OCI-LY1 (cell line): Measurements from ENCODE around the gene TEDC1.
"Not testable (repeated sequence)": the region's sequence is repeated elsewhere in the genome, so short reads cannot be mapped to it uniquely, and the experiment has no call there.

Source experiments
- H2AFZ ChIP-seq: fragments of 200-600 bp; sonication (generic), shearing (Covaris generic); 2 replicates; pipeline ENCODE4 v1.6.0; 2014; ENCODE audit warnings: antibody characterized with exemption, mild to moderate bottlenecking, low read length
- H3F3A ChIP-seq: fragments of 200-600 bp; sonication (generic), shearing (Covaris generic); 2 replicates; pipeline ENCODE4 v1.6.0; 2014; ENCODE audit warnings: mild to moderate bottlenecking, antibody characterized with exemption, low read length, moderate library complexity; ENCODE audit not compliant: insufficient read depth
- H3K27ac ChIP-seq: fragments of 200-600 bp; sonication (generic); 2 replicates; pipeline ENCODE4 v1.5.1; 2014; ENCODE audit warnings: low read length, mixed run types, mild to moderate bottlenecking, low read depth; ENCODE audit not compliant: poor library complexity, severe bottlenecking
- H3K27me3 ChIP-seq: fragments of 200-600 bp; sonication (generic); 2 replicates; pipeline ENCODE4 v1.6.0; 2014; ENCODE audit warnings: antibody characterized with exemption, mild to moderate bottlenecking, low read length, moderate library complexity; ENCODE audit not compliant: insufficient read depth
- H3K36me3 ChIP-seq: fragments of 200-600 bp; sonication (generic); 2 replicates; pipeline ENCODE4 v1.6.1; 2014; ENCODE audit warnings: mild to moderate bottlenecking, antibody characterized with exemption, low read length, moderate library complexity, mixed read lengths; ENCODE audit not compliant: insufficient read depth
- H3K4me1 ChIP-seq: fragments of 200-600 bp; sonication (generic); 2 replicates; pipeline ENCODE4 v1.5.1; 2014; ENCODE audit warnings: mild to moderate bottlenecking, low read length, moderate library complexity; ENCODE audit not compliant: insufficient read depth, severe bottlenecking
- H3K4me2 ChIP-seq: fragments of 200-600 bp; sonication (generic), shearing (Covaris generic); 2 replicates; pipeline ENCODE4 v1.6.1; 2014; ENCODE audit warnings: low read length
- H3K4me3 ChIP-seq: fragments of 200-600 bp; sonication (generic); 2 replicates; pipeline ENCODE4 v1.5.1; 2014; ENCODE audit warnings: low read length, low read depth, mild to moderate bottlenecking, mixed read lengths; ENCODE audit not compliant: poor library complexity, severe bottlenecking
- H3K79me2 ChIP-seq: fragments of 200-600 bp; shearing (Covaris generic); 2 replicates; pipeline ENCODE4 v1.6.1; 2016; ENCODE audit warnings: mixed run types, low read length, mixed read lengths; ENCODE audit not compliant: insufficient read depth
- H3K9ac ChIP-seq: fragments of 200-600 bp; sonication (generic), shearing (Covaris generic); 2 replicates; pipeline ENCODE4 v1.6.1; 2014; ENCODE audit warnings: mild to moderate bottlenecking, low read length, mixed read lengths
- H3K9me2 ChIP-seq: fragments of 200-600 bp; sonication (generic), shearing (Covaris generic); 2 replicates; pipeline ENCODE4 v1.6.1; 2014; ENCODE audit warnings: low read depth, mild to moderate bottlenecking, low read length, mixed read lengths
- H3K9me3 ChIP-seq: fragments of 200-600 bp; shearing (Covaris generic); 2 replicates; pipeline ENCODE4 v1.6.1; 2014; ENCODE audit warnings: low read length, mixed read lengths
- H4K20me1 ChIP-seq: fragments of 200-600 bp; sonication (generic), shearing (Covaris generic); 2 replicates; pipeline ENCODE4 v1.6.0; 2016; ENCODE audit warnings: mild to moderate bottlenecking, low read length; ENCODE audit not compliant: insufficient read depth
- CTCF ChIP-seq: fragments of 200-600 bp; sonication (generic), shearing (Covaris generic); IDR thresholded peaks from 2 replicates; pipeline ENCODE4 v1.5.1; 2017; ENCODE audit warnings: mild to moderate bottlenecking, antibody characterized with exemption, low read length, moderate library complexity, mixed read lengths
- EZH2 ChIP-seq: fragments of 200-600 bp; sonication (generic), shearing (Covaris generic); IDR thresholded peaks from 2 replicates; pipeline ENCODE4 v1.8.0; 2017; ENCODE audit warnings: borderline replicate concordance, mixed run types, mild to moderate bottlenecking, antibody characterized with exemption, low read length, moderate library complexity, mixed read lengths

The TEDC1 gene

GRCh38 chr14:105541218-105541875 lies 50.3 kb downstream of the TEDC1 start:
- peaks cover 30% of the 10 kb centered on the region; the same call in 1 of the 2 replicates for H3K27me3 ChIP-seq
- H3K9me3 ChIP-seq = peaks cover 20% of the 10 kb centered on the region
- H3F3A ChIP-seq = no peaks in the 10 kb centered on the region

GRCh38 chr14:105545676-105546075 lies 54.6 kb downstream of the TEDC1 start:
- not testable (repeated sequence) for H3K4me2 ChIP-seq, H3K4me3 ChIP-seq, H4K20me1 ChIP-seq, H3F3A ChIP-seq, H3K27ac ChIP-seq, H3K36me3 ChIP-seq, H3K79me2 ChIP-seq, H3K9ac ChIP-seq, H3K4me1 ChIP-seq, H3K9me2 ChIP-seq, H2AFZ ChIP-seq
- H3K27me3 ChIP-seq = peaks cover 30% of the 10 kb centered on the region; the same call in 1 of the 2 replicates
- H3K9me3 ChIP-seq = peaks cover 24% of the 10 kb centered on the region

More at GRCh38 chr14:105541218-105541875, 50.3 kb downstream of the TEDC1 start:
- Histone ChIP-seq H3K36me3 (peaks cover 7% of the 10 kb centered on the region; the same call in 1 of the 2 replicates), H4K20me1 (no peaks in the 10 kb centered on the region), H2AFZ (no peak overlapping the region), H3K27ac (no peak overlapping the region), H3K4me3 (no peak overlapping the region), H3K9me2 (no peaks in the 10 kb centered on the region), H3K4me1 (peaks cover 3% of the 10 kb centered on the region), H3K9ac (no peak overlapping the region), H3K4me2 (no peak overlapping the region), H3K79me2 (no peaks in the 10 kb centered on the region)
- TF ChIP-seq CTCF (no peak), EZH2 (no peak)

GRCh38 chr14:105546410-105546809 lies 55.4 kb downstream of the TEDC1 start:
- H3K36me3 ChIP-seq, H3K4me3 ChIP-seq, H3K4me2 ChIP-seq, H4K20me1 ChIP-seq, H3K79me2 ChIP-seq, H3K9ac ChIP-seq, H3K27ac ChIP-seq, H2AFZ ChIP-seq, H3K4me1 ChIP-seq, H3K9me2 ChIP-seq, H3F3A ChIP-seq: not testable (repeated sequence)
- Histone ChIP-seq H3K9me3 (peaks cover 24% of the 10 kb centered on the region), H3K27me3 (peaks cover 30% of the 10 kb centered on the region; the same call in 1 of the 2 replicates)

GRCh38 chr14:105547072-105547471 lies 56.0 kb downstream of the TEDC1 start:
- not testable (repeated sequence) for H3K9me2 ChIP-seq, H3K4me3 ChIP-seq, H2AFZ ChIP-seq, H3K79me2 ChIP-seq, H3K27ac ChIP-seq, H3K9ac ChIP-seq, H3K36me3 ChIP-seq, H3K4me2 ChIP-seq, H3F3A ChIP-seq, H3K4me1 ChIP-seq, H4K20me1 ChIP-seq
- Histone ChIP-seq H3K27me3 (peaks cover 30% of the 10 kb centered on the region; the same call in 1 of the 2 replicates), H3K9me3 (peaks cover 21% of the 10 kb centered on the region)
